ENCODE data around the gene CADM1.
A peak's percentile ranks its signal among the peaks of the same experiment; 100 is the strongest.
"Not testable (repeated sequence)": the region's sequence is repeated elsewhere in the genome, so short reads cannot be mapped to it uniquely, and the experiment has no call there.

The CADM1 gene

DNA sequence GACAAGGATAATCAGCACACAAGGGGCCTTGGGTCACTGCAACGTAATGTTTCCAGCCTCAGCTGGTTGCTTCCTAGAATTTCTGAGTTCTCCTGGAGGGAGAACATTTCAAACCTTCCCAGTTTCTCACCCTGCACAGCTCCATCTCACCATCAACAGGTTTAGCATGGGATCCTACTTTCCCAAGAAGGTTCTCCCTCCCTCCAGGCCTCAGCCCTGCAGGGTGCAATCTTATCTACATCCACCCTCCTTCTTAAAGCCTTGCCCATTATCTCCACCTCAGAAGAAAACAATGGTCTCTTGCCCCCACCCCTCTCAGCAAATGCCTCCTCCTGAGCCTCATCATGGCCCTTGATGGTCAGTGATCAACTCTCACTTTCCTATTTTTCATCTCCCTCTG is 23.6 kb downstream of the CADM1 start:
- Mint-ChIP-seq H3K4me1 (no peaks in the 10 kb centered on the region), H3K36me3 (ENCODE audit: low read depth) (peaks cover 24% of the 10 kb centered on the region), H3K27ac (no peak overlapping the region), H3K9me3 (peaks cover 1% of the 10 kb centered on the region), H3K4me3 (no peak overlapping the region), H3K27me3 (ENCODE audit: low read depth) (no peaks in the 10 kb centered on the region)
- TF ChIP-seq, protein P1, sequence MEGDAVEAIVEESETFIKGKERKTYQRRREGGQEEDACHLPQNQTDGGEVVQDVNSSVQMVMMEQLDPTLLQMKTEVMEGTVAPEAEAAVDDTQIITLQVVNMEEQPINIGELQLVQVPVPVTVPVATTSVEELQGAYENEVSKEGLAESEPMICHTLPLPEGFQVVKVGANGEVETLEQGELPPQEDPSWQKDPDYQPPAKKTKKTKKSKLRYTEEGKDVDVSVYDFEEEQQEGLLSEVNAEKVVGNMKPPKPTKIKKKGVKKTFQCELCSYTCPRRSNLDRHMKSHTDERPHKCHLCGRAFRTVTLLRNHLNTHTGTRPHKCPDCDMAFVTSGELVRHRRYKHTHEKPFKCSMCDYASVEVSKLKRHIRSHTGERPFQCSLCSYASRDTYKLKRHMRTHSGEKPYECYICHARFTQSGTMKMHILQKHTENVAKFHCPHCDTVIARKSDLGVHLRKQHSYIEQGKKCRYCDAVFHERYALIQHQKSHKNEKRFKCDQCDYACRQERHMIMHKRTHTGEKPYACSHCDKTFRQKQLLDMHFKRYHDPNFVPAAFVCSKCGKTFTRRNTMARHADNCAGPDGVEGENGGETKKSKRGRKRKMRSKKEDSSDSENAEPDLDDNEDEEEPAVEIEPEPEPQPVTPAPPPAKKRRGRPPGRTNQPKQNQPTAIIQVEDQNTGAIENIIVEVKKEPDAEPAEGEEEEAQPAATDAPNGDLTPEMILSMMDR (IDR thresholded peaks at IDR 0.05; ENCODE audit: unreplicated experiment in 3 of 3), result no peak

DNA sequence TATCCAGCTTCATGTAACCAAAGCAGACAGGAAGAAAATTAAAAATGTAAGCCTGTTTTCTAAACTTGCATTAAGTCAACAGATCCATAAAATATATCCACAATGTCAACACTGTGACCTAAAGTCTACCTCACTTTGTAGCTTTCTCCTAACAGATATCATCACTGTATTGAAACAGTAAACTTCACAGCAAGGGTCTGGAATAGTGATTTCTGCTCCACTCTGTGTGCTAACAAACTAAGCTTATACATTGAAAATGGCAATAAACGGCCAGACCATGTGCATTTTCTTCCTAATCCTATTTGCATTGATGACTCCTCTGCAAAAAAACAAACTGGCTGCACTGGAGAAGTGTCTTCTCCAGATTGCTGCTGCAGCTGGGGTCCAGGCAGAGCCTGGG is 26.8 kb downstream of the CADM1 start:
- Mint-ChIP-seq H3K4me1 (no peaks in the 10 kb centered on the region), H3K36me3 (ENCODE audit: low read depth) (peaks cover 16% of the 10 kb centered on the region), H3K27ac (no peak overlapping the region), H3K4me3 (no peak overlapping the region), H3K9me3 (no peaks in the 10 kb centered on the region), H3K27me3 (ENCODE audit: low read depth) (no peaks in the 10 kb centered on the region)
- TF ChIP-seq, protein P1 (IDR thresholded peaks at IDR 0.05; ENCODE audit: unreplicated experiment in 3 of 3), result no peak

DNA sequence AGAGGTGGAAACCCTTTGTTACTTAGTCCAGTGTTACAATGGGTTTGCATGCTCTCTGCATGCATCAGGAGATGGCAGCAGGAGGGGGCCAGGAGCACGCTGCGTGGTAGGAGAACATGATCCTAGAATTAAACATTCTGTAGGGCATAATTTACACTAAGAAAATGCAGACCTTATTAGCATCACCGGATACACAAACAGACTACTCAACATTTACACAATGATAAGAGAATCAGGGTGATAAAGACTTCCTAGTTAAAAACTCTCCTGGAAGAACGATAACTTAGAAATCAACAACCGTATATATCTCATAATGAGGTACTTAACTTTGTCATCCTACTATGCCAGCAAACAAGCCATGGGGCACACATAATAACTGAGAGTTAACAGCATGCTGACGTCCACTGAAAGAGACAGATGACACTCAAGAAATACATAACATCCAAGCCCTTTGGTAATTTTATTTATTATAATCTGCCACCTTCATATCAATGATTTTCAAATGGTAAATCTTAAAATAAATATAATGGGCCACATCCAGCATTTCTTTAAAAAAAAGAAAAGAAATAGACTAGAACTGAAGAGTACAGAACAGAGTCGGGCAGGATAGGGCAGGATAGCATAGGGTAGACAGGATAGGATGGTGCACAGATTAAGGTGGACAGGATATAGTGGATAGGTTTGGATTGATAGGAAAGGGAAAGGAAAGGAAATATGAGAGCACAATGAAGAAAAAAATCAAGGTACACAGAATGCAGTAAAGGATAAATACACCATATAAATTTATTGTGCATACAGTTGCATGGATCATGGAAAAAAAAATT is 27.5 kb downstream of the CADM1 start:
- Mint-ChIP-seq H3K4me3 (no peak overlapping the region), H3K36me3 (ENCODE audit: low read depth) (peaks cover 11% of the 10 kb centered on the region), H3K4me1 (no peaks in the 10 kb centered on the region), H3K9me3 (no peaks in the 10 kb centered on the region), H3K27ac (peak overlapping the region in 1 of 3 experiments; percentile 20), H3K27me3 (ENCODE audit: low read depth) (no peaks in the 10 kb centered on the region)
- TF ChIP-seq, protein P1 (IDR thresholded peaks at IDR 0.05; ENCODE audit: unreplicated experiment in 3 of 3), result no peak

DNA sequence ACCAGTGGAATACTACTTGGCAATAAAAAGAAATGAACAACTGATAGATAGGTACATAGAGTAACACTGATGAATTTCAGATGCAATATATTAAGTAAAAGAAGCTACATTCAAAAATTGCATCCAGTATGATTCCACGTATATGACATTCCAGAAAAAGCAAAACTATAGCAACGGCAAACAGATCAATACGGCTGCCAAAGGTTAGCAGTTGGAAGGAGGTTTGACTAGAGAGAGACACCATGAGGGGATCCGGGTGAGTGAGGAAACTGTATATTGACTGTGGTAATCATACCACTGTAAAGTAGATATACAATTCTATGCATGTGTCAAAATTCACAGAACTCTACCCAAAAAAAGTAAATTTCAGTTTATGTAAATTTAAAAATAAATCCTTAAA is 28.7 kb downstream of the CADM1 start:
- H3K27ac Mint-ChIP-seq, result no peak overlapping the region
- no peak overlapping the region for H3K4me3 Mint-ChIP-seq
- no peaks in the 10 kb centered on the region for H3K9me3 Mint-ChIP-seq
- peaks cover 5% of the 10 kb centered on the region for H3K36me3 Mint-ChIP-seq (ENCODE audit: low read depth)
- TF ChIP-seq, protein P1 (IDR thresholded peaks at IDR 0.05; ENCODE audit: unreplicated experiment in 3 of 3), result no peak
- H3K4me1 Mint-ChIP-seq, result no peaks in the 10 kb centered on the region
- H3K27me3 Mint-ChIP-seq (ENCODE audit: low read depth), result no peaks in the 10 kb centered on the region

DNA sequence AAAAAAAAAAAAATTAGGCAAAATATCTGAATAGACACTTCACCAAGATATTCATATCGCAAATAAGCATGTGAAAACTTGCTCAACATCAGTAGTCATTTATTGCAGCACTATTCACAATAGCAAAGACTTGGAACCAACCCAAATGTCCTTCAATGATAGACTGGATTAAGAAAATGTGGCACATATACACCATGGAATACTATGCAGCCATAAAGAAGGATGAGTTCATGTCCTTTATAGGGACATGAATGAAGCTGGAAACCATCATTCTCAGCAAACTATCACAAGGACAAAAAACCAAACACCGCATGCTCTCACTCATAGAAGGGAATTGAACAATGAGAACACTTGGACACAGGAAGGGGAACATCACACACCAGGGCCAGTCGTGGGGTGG is 29.9 kb downstream of the CADM1 start:
- H3K36me3 Mint-ChIP-seq (ENCODE audit: low read depth); H3K4me3 Mint-ChIP-seq; H3K9me3 Mint-ChIP-seq; H3K4me1 Mint-ChIP-seq; H3K27ac Mint-ChIP-seq; H3K27me3 Mint-ChIP-seq (ENCODE audit: low read depth): not testable (repeated sequence)

DNA sequence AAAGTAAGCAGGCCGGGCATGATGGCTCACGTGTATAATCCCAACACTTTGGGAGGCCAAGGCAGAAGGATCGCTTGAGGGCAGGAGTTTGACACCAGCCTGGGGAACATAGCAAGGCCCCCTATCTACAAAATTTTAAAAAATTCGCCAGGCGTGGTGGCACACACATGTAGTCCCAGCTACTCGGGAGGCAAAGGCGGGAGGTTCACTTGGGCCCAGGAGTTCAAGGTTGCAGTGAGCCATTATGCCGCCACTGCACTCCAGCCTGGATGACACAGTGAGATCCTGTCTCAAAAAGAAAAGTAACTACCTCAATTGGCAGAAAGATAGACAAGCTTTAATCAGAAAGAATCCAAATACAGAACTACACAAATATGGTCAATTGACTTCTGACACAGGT is 31.0 kb downstream of the CADM1 start:
- Mint-ChIP-seq H3K4me3 (no peak overlapping the region), H3K27ac (no peak overlapping the region), H3K9me3 (no peaks in the 10 kb centered on the region), H3K36me3 (ENCODE audit: low read depth) (peaks cover 5% of the 10 kb centered on the region), H3K4me1 (no peaks in the 10 kb centered on the region), H3K27me3 (ENCODE audit: low read depth) (no peaks in the 10 kb centered on the region)
- TF ChIP-seq, protein P1 (IDR thresholded peaks at IDR 0.05; ENCODE audit: unreplicated experiment in 3 of 3), result no peak

Data from nephron (organoid).